Calu3 (cell line): ENCODE results near the gene SNTG2. TPM values are rescaled to one million over a fixed set of nuclear protein-coding genes. Genes with fewer than 3 reads are reported as not detected.

Source experiments
- BruUV-seq: library from RNA; stranded (reverse); fragments of 400-500 nt; replicated peaks from 2 replicates; lab custom pipeline; 2021; lab: Mats Ljungman, UMichigan
- CTCF ChIA-PET: fragments of 300-600 bp; sonication (Branson Sonifier 250); formaldehyde crosslinking; loops from one replicate; lab custom pipeline; 2022; ENCODE audit warnings: antibody characterized with exemption; lab: Charles Lee
- DNase-seq: peaks from one replicate; pipeline ENCODE4 v3.0.0; 2022
- H3K27ac Mint-ChIP-seq: one replicate; pipeline ENCODE4 v1.8.0; 2022; ENCODE audit warnings: mixed read lengths; ENCODE audit not compliant: unreplicated experiment
- H3K27me3 Mint-ChIP-seq: one replicate; pipeline ENCODE4 v1.8.0; 2022; ENCODE audit warnings: mixed read lengths; ENCODE audit not compliant: unreplicated experiment
- H3K36me3 Mint-ChIP-seq: one replicate; pipeline ENCODE4 v1.8.0; 2022; ENCODE audit warnings: mild to moderate bottlenecking, moderate library complexity, mixed read lengths; ENCODE audit not compliant: insufficient read depth, unreplicated experiment
- H3K4me1 Mint-ChIP-seq: one replicate; pipeline ENCODE4 v1.8.0; 2022; ENCODE audit warnings: mild to moderate bottlenecking, low read depth, mixed read lengths; ENCODE audit not compliant: unreplicated experiment
- H3K4me3 Mint-ChIP-seq: one replicate; pipeline ENCODE4 v1.8.0; 2022; ENCODE audit warnings: mild to moderate bottlenecking, low read depth, moderate library complexity, mixed read lengths; ENCODE audit not compliant: unreplicated experiment
- H3K9me3 Mint-ChIP-seq: one replicate; pipeline ENCODE4 v1.8.0; 2022; ENCODE audit warnings: low read depth, mixed read lengths; ENCODE audit not compliant: unreplicated experiment
- intact Hi-C: fragments of 100-400 bp; cut with micrococcal nuclease; formaldehyde crosslinking; loops from one replicate; pipeline ENCODE4 v1.10.0; 2022; ENCODE audit not compliant: unreplicated experiment
- total RNA-seq: library from RNA; stranded (reverse); gene quantifications from 2 replicates; pipeline ENCODE4 v1.2.3, GENCODE V29; 2022
- TF ChIP-seq, protein P1 (sequence below): fragments of 200-600 bp; IDR thresholded peaks from one replicate; pipeline ENCODE4 v1.8.0; 2022; ENCODE audit warnings: antibody characterized with exemption; ENCODE audit not compliant: unreplicated experiment

Gene SNTG2
- total RNA-seq, 1 experiment from 2014 or later: not detected

DNA sequence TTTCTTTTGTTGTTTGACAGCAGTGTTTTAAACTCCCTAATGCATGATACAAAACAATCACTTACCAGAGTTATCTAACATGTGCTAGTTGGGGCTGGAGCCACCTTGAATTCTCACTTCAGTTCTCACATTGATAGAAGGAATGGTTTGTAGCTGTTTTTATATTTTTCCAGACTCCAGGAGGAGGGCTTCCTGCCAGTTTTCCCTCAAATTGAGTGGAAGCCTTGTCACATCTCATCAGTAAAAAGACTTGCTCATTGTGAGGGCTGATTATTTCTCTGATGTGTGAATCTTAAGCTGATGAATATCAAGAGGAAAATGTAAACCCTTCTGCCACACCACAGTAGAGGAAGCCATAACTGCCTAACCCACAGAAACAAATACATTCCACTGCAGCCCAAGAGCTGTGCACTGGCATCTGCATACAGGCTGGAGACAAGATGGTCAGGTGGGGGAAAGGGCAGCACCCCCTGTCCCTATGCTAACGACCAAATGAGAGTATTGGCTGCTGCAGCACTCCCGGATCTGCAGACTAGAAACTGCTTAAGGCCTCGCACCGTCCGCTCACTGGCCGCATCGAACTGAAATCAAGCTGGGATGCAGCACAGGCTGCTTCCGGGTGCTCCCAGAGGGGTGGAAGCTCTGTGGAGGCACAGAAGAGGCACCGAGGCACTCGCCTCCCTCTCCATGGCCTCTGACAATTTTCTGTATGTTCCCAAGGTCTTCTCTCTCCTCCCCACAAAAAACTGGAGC, 388.9 kb downstream of the SNTG2 start:
- no peak overlapping the region for H3K27ac Mint-ChIP-seq
- H3K4me3 Mint-ChIP-seq: no peak overlapping the region
- H3K27me3 Mint-ChIP-seq: no peaks in the 10 kb centered on the region
- H3K36me3 Mint-ChIP-seq: no peaks in the 10 kb centered on the region
- BruUV-seq: no TSS peak
- peaks cover 4% of the 10 kb centered on the region for H3K9me3 Mint-ChIP-seq
- TF ChIP-seq, protein P1, sequence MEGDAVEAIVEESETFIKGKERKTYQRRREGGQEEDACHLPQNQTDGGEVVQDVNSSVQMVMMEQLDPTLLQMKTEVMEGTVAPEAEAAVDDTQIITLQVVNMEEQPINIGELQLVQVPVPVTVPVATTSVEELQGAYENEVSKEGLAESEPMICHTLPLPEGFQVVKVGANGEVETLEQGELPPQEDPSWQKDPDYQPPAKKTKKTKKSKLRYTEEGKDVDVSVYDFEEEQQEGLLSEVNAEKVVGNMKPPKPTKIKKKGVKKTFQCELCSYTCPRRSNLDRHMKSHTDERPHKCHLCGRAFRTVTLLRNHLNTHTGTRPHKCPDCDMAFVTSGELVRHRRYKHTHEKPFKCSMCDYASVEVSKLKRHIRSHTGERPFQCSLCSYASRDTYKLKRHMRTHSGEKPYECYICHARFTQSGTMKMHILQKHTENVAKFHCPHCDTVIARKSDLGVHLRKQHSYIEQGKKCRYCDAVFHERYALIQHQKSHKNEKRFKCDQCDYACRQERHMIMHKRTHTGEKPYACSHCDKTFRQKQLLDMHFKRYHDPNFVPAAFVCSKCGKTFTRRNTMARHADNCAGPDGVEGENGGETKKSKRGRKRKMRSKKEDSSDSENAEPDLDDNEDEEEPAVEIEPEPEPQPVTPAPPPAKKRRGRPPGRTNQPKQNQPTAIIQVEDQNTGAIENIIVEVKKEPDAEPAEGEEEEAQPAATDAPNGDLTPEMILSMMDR: no peak
- DNase-seq: no peak
- H3K4me1 Mint-ChIP-seq: no peaks in the 10 kb centered on the region
- intact Hi-C loops: no loop called here
- CTCF ChIA-PET: no interaction called here

DNA sequence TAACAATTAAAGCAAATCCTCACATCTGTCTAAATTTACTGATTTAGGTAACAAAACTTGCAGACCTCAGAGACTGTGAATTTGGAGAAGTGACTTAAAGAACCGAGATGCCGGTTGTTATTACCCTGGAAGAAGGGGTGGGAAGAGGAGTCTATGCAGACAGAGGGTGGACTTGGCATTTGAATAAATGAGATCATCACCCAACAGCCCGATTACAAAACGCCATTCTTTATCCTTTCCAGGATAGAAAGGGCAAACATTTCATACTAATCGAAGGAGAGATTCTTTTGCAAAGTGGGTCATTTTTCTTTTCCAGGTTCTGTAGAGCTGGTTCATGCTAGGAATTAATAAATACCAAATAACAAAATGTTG, 389.5 kb downstream of the SNTG2 start:
- H3K27ac Mint-ChIP-seq: no peak overlapping the region
- CTCF ChIA-PET: no interaction called here
- TF ChIP-seq, protein P1: no peak
- no peaks in the 10 kb centered on the region for H3K4me1 Mint-ChIP-seq
- intact Hi-C loops: no loop called here
- no peak for DNase-seq
- H3K9me3 Mint-ChIP-seq: peaks cover 4% of the 10 kb centered on the region
- H3K36me3 Mint-ChIP-seq: no peaks in the 10 kb centered on the region
- H3K4me3 Mint-ChIP-seq: no peak overlapping the region
- no peaks in the 10 kb centered on the region for H3K27me3 Mint-ChIP-seq
- BruUV-seq: no TSS peak

DNA sequence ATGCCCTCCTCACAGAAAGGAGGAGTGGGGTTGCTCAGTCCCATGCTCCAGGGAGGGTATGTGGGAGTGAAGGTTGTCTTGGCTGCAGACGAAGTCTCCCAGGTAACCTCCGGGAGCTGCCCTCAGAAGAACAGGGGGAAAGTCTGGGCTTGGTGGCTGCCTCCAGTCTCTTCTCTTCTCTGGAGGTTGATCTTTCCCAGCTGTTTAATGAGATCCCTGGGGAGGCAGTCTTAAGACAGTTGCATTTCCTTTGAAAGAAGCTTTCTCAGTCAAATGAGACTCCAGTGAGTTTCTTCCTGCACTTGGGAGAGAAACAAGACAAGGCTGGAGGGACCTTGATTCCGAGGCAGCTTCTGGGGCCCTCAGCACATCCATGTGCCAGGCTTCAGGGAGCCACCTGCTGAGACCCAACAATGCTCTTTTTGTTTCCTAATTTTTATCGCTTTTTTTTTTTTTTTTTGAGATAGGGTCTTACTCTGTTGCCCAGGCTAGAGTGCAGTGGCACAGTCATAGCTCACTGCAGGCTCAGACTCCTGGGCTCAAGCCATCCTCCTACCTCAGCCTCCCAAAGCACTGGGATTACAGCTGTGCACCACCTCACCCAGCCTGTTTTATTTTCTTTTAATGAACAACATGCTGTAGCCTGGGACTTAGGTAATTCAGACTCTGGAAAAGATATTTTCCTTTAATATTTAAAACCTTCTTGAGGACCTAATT, 390.9 kb downstream of the SNTG2 start:
- H3K4me1 Mint-ChIP-seq: no peaks in the 10 kb centered on the region
- intact Hi-C loops: no loop called here
- H3K36me3 Mint-ChIP-seq: no peaks in the 10 kb centered on the region
- TF ChIP-seq, protein P1: no peak
- DNase-seq: no peak
- no peaks in the 10 kb centered on the region for H3K27me3 Mint-ChIP-seq
- no peak overlapping the region for H3K4me3 Mint-ChIP-seq
- no peak overlapping the region for H3K27ac Mint-ChIP-seq
- CTCF ChIA-PET: no interaction called here
- BruUV-seq: no TSS peak
- peaks cover 6% of the 10 kb centered on the region for H3K9me3 Mint-ChIP-seq

DNA sequence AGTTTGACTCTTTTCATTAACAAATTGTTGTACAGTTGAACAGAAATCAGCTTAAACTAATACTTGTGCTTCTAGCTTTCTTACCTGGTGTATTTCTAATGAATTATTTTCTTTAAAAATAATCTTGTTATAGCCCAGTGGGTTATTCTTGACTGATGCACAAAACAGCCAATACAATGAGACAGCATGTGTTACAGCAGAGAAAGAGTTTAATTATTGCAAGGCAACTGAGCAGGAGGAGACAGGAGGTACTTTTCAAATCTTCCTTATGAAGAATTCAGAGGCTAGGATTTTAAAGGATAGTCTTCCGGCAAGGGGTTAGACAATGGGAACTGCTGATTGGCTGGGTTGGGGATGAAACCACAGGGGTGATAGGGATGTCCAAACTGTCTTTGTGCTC, 398.1 kb downstream of the SNTG2 start:
- Mint-ChIP-seq H3K27me3 (no peaks in the 10 kb centered on the region), H3K4me3 (no peak overlapping the region), H3K4me1 (no peaks in the 10 kb centered on the region), H3K27ac (no peak overlapping the region), H3K36me3 (no peaks in the 10 kb centered on the region), H3K9me3 (peaks cover 18% of the 10 kb centered on the region)
- TF ChIP-seq, protein P1: no peak
- BruUV-seq: no TSS peak
- CTCF ChIA-PET: no interaction called here
- intact Hi-C loops: no loop called here
- no peak for DNase-seq
